GM19043 (cell line): ENCODE results near the gene ABLIM3.

Experiments used
- ATAC-seq: cut with Tn5 transposase; IDR thresholded peaks from one replicate; pipeline ENCODE4 v1.9.1; 2021; ENCODE audit warnings: low read depth; ENCODE audit not compliant: unreplicated experiment

Gene ABLIM3

DNA sequence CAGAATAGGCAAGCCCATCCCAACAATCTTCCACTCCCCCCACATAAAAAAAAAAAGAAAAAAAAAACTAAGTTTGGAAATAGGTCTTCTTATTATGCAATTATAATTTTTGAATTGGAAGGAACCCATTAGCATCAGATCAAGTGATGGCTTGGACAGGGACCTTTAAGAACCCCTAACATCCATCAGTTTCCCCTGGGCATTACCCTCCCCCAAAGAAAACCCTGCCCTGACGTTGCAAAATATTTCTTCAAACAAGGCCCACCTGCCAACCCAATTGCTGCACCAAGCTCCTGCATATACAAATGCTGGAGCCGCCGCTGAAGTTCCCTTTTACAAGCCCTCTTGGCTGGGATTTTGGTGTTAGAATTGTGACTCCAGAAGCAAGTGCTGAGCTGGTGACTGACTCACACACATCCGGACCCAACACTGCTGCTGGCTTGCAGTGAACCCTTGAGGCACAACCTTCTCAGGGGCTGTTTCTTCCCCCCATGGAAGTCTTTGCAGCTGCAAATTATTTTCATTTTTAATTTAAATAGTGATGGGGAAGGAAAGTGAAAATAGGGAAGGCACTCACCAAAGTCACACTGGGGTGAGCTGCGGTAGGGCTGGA, 74.3 kb downstream of the ABLIM3 start:
- no peak for ATAC-seq

DNA sequence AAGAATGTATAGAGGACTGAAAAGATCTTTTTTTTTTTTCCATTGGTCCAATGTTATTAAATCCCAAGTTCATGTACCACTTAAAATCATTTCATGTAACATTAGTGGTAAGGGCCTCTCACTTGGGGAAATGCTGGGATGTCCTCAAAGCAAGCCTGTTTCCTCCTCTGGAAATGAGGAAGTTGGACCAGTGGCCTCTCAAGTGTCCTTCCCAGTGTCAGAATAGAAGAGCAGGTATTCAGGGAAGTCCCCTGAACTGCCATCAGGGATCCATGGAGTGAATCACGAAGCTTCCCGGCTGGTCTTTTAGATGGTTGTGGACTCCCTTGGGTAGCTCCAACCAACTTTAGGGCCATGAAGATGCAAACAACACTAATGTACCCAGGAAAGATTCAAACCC, 75.2 kb downstream of the ABLIM3 start:
- no peak for ATAC-seq

DNA sequence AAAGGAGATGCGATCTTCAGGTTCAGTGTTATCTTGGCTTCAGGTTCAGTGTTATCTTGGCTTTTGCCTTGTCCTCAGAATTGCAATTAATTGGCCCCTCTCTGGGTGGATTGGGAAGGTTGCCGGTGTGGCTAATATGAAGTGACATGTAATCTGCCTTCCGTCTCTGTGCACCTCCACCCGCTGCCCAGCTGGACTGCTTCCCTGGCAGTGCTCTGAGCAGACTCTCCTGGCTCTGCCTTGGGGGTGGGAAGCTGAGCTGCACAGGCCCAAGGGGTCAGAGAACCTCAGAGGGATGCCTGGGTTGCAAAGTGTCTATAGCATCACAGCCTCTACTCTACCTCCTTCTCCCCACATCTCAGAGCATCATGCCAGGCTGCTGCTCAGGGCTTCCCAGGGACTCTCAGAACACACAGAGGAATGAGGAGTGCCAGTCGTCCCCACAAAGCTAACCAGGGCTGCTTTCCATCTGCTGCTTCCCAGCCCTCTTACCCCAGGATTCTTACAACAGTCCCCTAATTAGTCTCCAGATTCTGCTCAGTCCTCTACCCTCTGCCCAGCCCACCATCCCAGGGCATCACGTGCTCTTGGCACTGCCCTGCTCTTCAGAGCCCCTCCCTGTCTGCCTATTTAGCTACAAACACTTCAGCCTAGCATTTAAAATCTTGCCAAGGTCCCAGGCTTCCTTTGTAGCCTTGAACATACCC, 76.0 kb downstream of the ABLIM3 start:
- no peak for ATAC-seq

DNA sequence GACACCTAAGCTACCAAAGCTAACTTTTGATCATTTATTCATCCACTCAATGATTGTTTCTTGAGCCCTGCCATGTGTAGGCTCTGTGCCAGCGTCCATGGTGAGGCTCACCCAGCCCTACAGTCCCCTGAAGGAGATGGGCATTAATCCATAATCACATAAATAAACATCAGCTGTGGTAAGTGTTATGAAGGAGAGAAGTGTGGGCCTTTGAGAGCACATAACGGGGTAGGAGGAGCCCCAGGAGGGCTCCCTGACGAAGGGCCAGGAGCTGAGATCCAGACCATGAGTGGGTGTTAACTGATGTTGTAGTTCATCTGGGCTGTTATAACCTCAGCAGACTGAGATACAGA, 76.5 kb downstream of the ABLIM3 start:
- ATAC-seq: no peak

DNA sequence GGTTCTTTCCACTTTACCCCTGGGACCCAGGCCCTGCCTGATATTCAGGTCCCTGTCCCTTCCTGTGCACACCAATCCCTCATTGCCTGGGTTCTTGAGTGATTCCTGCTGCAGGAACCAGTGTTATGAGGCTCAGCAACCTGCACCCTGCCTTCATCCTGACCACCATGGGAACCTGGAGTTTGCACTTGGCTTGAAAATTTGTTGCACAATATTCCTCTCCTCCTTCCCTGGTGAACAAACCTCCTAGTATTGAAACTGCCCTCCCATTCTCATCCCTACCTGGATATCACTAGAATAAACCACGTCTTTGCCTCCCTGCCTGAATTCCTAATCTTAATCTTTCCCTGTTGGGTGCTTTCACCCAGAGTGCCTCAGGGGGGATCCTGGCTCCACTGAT, 78.3 kb downstream of the ABLIM3 start:
- no peak for ATAC-seq

DNA sequence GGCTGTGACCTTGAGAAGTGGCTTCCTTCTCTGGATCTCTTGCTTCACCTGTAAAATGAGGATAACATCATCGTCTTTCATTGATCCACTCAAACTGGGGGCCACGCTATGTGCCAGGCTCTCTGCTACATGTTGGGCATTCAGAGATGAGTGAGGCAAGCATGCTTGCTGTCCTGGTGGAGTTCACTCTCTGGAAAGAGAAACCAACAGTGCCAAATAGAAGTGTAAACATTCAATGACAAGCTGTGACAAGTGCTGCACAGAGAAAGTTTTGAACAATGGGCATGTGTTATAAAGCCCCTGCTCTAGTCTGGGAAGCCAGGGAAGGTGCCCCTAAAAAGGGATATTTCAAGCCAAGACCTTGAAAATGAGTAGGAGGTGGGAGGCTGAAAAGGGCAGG, 79.5 kb downstream of the ABLIM3 start:
- no peak for ATAC-seq

DNA sequence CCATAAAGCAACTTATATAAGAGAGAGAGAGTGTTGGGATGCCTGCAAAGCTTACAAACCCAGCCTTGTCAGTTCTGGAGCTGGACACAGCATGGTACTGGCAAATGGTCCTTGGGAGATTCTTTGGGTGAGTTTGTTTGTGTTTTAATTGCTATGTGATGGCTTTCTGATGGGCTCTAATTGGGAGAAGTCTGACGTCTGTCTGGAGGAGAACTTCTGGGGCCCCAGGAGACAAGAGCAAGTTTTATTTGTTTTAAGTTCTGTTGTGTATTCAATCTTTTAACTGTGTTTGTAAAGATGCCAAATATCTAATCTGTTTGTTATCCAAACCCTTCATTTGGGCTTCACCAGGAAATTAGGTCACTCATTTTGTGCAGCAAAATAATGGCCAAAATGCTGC, 80.0 kb downstream of the ABLIM3 start:
- ATAC-seq: no peak

DNA sequence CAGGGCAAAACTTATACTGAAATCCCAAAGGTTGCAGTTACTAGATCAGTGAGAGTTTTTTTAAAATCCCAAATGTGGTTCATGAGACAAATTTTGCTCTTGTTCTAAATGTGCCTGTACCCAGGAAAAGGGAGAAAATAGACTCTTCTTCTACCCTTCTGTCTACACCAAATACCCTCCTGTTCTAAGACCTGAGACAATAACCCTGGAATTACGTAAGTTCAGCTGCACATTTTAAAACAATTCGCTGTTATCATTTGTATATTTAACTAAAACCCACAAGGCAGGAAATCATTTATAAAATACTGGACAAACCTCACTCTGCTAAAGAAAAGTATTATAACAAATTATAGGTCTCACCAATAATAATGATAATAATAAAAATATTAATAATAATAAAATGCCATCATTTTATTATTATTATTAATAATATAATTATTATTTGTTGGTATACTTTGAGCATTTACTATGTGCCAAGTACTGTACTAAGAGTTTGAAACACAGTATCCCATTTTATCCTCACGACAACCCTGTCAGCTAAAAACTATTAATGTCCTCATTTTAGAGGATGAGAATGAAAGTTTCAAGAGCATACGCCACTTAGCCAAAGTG, 80.5 kb downstream of the ABLIM3 start:
- ATAC-seq: no peak

DNA sequence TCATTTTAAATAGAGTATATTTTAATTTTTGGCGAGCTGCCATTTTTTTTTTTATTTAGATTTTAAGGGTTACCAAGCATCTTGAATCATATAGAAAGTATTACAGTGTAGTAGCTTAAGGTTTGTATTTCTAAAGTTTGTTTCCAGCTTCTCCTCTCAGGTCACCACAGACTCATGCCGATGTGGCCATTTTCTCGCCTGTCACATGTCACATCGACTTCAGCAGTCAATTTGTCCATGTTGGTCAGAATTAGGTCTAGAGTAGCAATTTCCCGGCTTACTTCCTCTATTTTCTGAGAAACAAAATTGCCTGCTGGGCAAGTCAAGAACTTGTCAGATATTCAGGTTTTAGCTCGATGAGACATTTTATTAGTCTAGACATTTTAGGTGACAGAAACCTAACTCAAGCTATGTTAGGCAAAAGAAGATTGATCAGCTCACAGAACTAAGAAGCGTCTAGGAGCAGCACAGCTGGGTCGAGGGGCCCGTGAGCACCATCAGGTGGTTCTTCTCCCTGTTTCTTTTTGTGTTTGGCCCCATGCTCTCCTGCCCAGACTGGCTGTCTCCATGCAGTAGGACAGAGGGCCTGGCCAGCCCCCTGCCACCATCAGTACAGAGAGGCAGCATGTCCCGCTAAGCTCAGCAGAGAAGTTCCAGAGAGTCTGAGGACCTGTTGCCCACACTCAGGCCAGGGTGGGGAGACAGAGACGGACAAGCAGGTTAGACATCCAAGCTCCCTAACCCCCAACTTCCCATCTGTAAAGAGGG, 82.0 kb downstream of the ABLIM3 start:
- no peak for ATAC-seq

DNA sequence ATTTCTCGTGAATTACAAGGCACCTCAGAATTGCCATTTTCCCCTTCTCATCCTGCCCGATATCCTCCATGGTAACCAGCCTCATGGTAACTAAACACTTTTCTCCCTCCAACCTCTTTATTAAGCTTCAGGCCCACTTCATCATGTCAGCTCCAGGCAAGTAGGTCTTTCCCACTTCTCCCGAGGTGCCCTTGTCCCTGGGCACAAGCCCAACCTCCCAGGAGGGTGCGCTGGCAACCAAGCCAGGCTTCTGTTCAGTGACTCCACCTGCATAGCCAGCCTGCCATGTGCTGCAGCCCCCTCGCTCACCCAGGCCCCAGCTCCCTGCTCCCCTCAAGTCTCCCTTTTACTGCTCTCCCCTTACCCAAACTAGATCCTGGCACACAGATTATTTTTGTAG, 83.0 kb downstream of the ABLIM3 start:
- no peak for ATAC-seq

DNA sequence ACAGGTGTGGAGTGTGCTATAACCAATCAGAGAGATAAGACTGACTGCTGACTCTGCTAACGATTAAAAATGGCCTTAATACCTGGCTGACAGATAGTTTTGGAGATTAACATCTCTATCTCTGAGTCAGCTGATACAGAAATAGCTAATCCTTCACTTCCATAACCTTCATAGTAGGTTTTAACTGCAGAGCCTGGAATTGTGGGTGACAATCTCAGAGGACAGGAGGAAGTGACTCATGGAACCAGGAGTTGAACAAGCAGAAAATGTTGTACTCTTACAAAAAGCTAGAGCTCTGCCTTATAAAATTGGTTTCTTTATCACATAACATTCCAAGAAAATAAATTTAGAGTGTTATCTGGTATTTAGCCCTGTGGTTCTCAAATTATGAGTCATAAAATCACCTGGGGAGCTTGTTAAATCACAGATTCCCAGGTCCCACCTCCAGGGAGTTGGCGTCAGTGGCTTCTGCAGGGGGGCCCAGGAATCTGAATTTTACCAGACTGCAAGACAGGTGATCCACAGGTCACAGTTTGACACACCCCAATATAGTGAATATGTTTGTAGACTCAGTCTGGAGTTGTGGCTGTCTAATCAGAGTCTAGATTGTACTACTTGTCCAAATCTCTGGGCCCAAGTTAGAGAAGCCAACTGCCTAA, 86.0 kb downstream of the ABLIM3 start:
- ATAC-seq: no peak

DNA sequence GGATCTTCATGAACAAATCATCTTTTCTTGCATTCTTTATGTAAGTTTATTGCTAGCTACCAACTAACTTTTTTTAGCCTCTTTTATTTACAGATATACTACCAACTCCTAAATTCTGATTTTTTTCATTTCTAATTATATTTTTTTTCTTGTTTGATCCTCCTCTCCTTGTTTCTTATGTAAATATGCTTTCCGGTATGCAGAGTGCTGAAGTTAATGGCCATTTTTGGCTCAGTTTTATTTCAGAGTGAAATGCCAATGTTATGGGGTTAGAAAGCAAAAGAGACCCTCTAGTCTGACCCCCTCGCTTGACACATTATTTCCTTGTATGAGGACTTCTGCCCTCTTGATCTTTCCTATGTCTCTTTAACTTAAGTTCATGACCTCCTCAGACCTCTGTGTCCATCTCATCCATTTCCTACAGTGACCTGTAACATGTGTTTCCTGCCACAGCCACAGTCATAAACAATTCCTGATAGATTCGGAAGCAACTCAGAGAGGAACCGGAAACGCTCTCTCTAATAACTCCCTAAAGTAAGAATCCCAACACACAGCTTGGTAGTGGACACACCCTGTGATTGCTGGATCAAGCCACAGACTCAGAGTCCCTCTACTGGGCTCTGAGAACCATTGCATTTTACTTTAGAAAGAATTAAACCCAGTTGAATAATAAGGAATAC, 87.5 kb downstream of the ABLIM3 start:
- no peak for ATAC-seq

DNA sequence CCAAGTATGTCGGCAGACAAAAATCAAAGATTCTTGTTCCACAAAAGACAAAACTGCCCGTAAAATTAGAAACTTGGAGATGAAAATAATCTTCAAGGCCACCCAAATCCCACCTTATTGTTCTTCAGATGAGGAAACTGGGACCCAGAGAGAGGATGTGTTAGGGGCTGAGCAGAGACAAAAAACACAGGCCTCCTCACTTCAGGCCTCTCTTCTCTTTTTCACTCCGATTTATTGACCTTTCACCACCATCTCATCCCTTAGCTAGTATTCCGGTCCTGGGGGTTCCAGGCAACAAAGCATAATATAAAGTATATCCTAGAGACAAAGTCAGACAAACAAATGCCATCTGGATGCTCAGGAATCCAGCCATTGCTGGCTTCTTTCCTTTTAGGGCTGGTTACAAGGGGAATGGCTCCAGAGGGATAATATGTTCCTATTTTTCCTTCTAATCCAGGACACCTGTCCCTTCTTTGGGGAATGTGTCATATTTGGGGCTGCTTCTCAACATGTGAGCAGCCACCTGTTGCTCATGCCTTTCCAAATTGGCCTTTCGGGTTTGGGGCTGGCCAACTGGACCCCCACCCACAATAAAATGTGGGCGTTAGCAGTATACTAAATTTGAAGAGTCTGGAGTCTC, 88.1 kb downstream of the ABLIM3 start:
- no peak for ATAC-seq

DNA sequence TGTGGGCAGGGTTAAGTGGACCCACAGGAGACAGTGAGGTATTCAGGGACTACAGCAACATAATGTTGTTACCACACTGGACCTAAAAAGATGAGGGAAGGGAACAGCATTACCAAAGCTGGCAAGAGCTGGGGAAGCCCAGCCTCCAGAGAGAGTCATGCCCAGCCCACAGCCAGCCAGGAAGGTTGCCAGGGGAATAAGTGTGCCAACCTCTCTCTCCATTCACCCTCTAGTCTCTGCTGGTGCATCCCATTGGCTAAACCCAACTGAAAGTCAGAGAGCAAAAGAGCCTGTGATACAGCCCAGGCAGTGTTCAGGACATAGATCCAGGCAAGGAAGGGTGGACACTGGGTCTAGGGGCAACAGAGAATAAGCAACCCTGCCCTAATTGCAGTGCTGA, 94.5 kb downstream of the ABLIM3 start:
- ATAC-seq: no peak

DNA sequence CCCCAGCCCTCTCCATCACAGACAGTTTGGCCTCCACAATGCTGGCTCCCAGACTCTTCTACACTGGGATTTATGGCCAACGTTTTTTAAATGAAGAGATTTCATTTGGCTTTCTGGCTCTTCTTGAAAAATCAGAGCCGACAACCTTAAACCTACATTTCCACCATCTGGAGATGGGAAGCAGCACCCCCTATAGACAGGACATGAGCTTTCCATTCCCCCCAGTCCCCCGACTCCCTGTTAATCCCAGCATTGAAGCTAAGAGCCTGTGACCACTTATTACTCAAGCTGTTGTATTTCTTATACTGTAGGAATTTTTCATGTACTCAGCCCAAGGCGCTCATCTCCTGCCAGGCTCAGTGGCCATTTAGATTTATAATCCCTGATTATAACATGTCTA, 96.4 kb downstream of the ABLIM3 start:
- no peak for ATAC-seq

DNA sequence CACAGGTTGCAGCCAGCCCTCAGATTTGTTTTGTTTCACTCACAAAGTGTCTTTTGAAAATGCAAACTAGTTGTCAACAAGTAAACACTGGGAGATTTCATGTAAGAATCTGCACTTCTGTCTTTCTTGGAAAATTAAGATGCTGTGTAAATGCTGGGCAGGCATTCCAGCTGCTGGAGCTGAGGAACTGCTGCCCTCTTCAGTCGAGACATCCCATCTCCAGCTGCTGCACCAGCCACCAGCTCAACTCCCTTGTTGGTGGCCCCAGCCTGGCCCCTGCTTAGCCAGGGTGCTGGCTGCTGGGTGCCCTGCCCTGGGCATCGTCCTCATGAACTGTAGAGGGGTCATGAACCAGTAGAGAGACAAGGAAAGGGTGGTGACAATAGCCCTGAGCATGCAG, 97.2 kb downstream of the ABLIM3 start:
- ATAC-seq: no peak

DNA sequence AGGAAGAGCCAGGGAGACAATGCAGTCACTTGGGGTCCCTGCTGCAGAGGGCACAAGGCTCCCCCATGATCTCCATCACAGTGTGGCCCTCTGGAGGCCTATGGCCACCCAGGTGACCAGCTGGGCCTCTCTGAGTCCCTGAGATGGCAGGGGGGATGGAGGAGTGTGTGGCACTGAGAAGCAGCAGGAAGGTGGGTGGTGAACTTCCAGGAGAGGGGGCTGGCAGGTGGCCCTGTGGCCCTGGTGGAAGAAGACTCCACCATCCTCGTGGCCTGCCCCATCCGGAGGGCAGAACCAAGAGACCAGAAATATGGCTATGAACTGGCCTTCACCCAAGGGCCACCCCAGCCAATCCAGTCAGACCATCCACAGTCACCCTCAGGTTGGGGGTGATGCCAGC, 98.6 kb downstream of the ABLIM3 start:
- ATAC-seq: no peak

DNA sequence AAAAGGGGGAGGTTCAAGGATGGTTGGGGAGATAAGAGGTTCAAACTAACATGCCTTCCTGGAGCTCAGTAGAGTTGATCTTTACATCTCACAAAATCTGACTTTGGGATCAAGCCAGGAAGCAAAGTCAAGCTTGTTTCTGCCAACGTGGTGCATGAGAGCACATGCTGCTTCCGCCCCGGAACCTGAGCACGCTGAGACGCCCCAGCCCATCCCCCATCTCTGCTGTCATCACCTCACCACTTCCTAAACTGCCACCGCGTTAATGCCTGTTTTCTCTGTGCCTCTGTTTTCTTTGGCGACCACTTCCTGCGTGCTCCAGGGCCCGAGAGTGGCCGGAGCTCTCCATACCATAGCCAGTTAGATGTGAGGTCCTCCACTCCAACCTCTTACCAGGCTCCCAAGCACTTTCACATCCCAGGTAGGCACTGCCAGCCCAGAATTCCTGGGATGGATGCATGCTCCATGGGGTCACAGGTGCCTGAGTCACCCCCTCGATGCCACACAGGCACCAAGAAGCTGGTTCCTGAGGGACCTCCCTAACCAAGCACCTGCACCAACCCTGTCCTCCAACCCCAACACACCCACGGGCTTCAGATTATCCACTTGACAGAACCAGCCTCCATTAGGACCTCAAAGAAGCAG, 99.2 kb downstream of the ABLIM3 start:
- peak; percentile 66 for ATAC-seq

DNA sequence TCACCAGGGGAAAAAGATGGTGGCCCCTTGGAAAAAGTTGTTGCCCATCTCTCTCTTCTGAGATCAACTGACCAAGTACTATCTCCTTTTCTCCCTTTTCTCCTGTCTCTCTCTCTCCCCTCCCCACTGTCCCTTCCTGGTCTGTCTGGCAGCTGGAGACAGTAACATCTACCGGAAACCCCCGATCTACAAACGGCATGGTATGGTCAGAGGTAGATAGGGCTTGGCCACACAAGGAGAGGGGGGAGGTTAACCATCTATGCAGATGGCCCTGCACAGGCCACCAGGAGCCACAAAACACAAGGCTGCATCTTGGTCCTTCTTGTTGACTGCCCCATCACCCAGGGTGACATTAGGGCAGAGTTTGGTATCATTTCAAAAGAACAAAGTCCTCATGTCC, 101.0 kb downstream of the ABLIM3 start:
- ATAC-seq: no peak

DNA sequence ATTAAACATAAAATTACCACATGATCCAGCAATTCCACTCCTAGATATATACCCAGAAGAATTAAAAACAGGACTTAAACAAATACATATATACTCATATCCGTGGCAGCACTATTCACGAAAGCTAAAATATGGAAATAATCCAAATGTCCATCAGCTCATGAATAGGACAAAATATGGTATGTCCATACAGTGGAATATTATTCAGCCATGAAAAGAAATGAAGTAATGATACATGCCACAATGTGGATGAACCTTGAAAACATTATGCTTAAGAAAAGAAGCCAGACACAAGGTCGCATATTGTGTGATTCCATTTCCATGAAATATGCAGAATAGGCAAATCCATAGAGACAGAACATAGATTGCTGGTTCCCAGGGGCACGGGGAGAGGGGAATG, 105.6 kb downstream of the ABLIM3 start:
- ATAC-seq: no peak
